NCI-H524 treated with DMSO at 0.1 percent for 48 hours (cell line): Measurements from ENCODE around the gene WDR88.
"Not testable (repeated sequence)": the region's sequence is repeated elsewhere in the genome, so short reads cannot be mapped to it uniquely, and the experiment has no call there.

Experiments
- DNase-seq: peaks from one replicate; lab custom pipeline; 2025; lab: John Stamatoyannopoulos, UW

The WDR88 gene

GRCh38 chr19:33198169-33198568 is 66.3 kb downstream of the WDR88 start:
- DNase-seq, result no peak

GRCh38 chr19:33199441-33200265 is 67.7 kb downstream of the WDR88 start:
- no peak for DNase-seq

GRCh38 chr19:33201473-33201872 is 69.6 kb downstream of the WDR88 start:
- no peak for DNase-seq

- no peak for DNase-seq
These were observed 70.1 kb downstream of the WDR88 start for GRCh38 chr19:33201886-33202545.

- DNase-seq, result no peak
These were observed 70.9 kb downstream of the WDR88 start for GRCh38 chr19:33202546-33203507.

GRCh38 chr19:33203529-33203928 is 71.6 kb downstream of the WDR88 start:
- DNase-seq, result no peak

- no peak for DNase-seq
These were observed 72.4 kb downstream of the WDR88 start for GRCh38 chr19:33204136-33204973.

GRCh38 chr19:33205110-33205509 is 73.2 kb downstream of the WDR88 start:
- DNase-seq, result no peak

GRCh38 chr19:33205531-33206260 is 73.8 kb downstream of the WDR88 start:
- DNase-seq, result no peak

GRCh38 chr19:33206261-33207039 is 74.5 kb downstream of the WDR88 start:
- no peak for DNase-seq

GRCh38 chr19:33207040-33207620 is 75.2 kb downstream of the WDR88 start:
- no peak for DNase-seq

- DNase-seq, result no peak
These were observed 76.0 kb downstream of the WDR88 start for GRCh38 chr19:33207903-33208302.

- DNase-seq, result no peak
These were observed 76.5 kb downstream of the WDR88 start for GRCh38 chr19:33208371-33208895.

- no peak for DNase-seq
These were observed 77.3 kb downstream of the WDR88 start for GRCh38 chr19:33208904-33209849.

- not testable (repeated sequence) for DNase-seq
These were observed 77.9 kb downstream of the WDR88 start for GRCh38 chr19:33209850-33210230.

- no peak for DNase-seq
These were observed 78.5 kb downstream of the WDR88 start for GRCh38 chr19:33210266-33210940.

GRCh38 chr19:33211794-33212435 is 80.0 kb downstream of the WDR88 start:
- no peak for DNase-seq
